SH-SY5Y (cell line): ENCODE results near the gene PAPSS2.

Experiments
- GATA2 ChIP-seq: IDR thresholded peaks from 2 replicates; pipeline ENCODE4 v1.6.1; 2011; ENCODE audit warnings: mild to moderate bottlenecking, low read depth, low read length
- GATA3 ChIP-seq: IDR thresholded peaks from 2 replicates; pipeline ENCODE4 v1.6.1; 2011; ENCODE audit warnings: low read depth, mild to moderate bottlenecking, low read length, moderate library complexity

GRCh38 chr10:87635498-87636312, 24.0 kb upstream of the PAPSS2 start:
- no peak for TF ChIP-seq GATA3
- no peak for TF ChIP-seq GATA2
